GM19468 (cell line): ENCODE measurements around the gene RPL5.
"Not testable (repeated sequence)": the region's sequence is repeated elsewhere in the genome, so short reads cannot be mapped to it uniquely, and the experiment has no call there.

ENCODE experiments used
- ATAC-seq: cut with Tn5 transposase; IDR thresholded peaks from one replicate; pipeline ENCODE4 v1.9.1; 2021; ENCODE audit warnings: mild to moderate bottlenecking, moderate library complexity, moderate number of reproducible peaks; ENCODE audit not compliant: unreplicated experiment; ENCODE audit errors: extremely low read depth

RPL5 gene

DNA sequence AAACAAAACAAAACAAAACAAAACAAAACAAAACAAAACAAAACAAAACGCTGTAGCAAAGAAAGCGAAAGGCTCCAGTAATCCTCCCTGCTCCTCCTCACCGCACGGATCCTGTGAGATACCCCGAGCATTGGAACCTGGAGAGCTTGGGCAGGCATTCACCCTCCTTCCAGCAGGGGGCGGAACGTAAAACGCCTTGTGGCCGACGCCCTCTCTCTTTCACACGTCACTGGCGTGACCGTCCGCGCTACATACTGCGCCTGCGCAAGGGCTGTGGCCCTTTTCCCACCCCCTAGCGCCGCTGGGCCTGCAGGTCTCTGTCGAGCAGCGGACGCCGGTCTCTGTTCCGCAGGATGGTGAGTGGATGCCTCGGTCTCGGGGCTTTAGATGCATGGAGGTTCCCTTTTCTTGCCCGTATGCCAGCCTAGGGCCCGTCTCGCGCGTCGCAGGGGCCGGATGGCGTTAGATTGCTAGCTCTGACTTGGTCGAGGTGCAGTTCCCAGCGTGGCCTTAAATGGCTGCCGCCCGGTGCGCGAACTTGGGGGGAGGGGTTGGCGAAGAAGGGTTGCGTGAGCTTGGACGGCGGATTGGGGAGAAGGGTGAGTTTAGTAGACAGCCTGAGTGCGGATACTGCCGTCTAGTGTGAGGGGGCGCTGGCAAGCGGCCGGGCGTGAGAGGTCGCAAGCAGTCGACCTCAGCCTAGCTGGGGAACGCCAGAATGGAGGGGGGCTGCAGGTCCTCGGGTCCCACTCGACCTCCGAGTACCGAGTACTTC, at the start of gene RPL5:
Gene RPL5 (plus strand): TSS at position 279 of the 775 bp plus-strand sequence. CDS start 75 bp downstream, at position 354.
- ATAC-seq: peak; percentile 92

- not testable (repeated sequence) for ATAC-seq
Measured at GRCh38 chr1:92783550-92783949, 48.3 kb upstream of the RPL5 start.

- ATAC-seq: no peak
Measured at GRCh38 chr1:92784021-92784638, 47.7 kb upstream of the RPL5 start.

GRCh38 chr1:92784639-92785500, 47.0 kb upstream of the RPL5 start, which contains the start of gene EVI5:
EVI5 (minus strand) TSS chr1:92785108; CDS start chr1:92736546, 48,562 bp downstream.
- ATAC-seq: peak; percentile 89

DNA sequence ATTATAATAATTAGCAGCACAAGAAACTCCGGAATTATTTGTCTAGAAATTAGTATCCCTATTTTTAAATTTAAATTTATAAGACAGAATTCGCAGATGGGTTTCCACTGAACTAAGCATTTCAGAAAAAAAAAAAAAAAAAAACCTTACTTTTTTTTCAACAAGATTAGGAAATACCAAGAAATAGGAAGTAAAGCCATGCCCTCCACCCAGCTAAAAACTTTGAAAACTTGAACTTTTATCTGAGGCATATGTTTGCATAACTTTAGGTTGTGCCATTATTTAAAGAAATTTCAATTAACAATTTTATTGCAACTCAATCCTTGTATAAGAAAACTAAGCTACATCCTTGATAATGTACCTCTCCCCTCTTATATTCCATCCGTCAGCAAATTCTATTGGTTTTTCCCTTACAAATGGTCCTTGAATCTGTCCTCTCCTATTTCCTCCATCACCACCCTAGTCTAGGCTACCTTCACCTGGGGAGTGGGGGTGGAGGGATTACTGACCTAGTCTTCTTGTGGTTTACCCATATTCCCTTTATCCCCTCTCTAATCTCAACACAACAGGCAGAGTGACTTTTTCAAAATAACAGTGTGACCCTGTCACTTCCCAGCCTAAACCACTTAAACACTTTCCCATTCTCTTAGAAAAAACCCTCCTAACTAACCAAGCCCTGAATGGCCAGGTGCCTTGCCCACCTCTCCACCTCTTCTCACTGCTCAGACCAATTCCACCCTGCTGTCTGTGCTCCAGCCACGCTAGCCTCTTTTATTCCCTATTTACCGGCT, 45.5 kb upstream of the RPL5 start:
- no peak for ATAC-seq

DNA sequence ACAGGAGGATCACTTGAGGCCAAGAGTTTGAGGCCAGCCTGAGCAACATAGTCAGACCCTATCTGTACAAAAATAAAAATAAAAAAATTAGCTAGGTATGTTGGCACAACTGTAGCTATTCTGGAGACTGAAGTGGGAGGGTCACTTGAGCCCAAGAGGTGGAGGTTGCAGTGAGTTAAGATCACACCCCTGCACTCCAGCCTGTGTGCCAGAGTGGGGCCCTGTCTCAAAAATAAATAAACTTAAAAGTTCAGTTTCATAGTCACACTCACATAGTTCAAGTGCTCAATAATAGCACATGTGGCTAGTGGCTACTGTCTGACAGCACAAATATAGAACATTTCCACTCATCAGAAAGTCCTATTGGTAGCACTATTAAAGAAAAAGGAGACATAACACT, 41.8 kb upstream of the RPL5 start:
- no peak for ATAC-seq

- ATAC-seq: no peak
Measured at GRCh38 chr1:92790867-92791266, 41.0 kb upstream of the RPL5 start.

GRCh38 chr1:92791487-92792066, 40.3 kb upstream of the RPL5 start:
- ATAC-seq: no peak

- no peak for ATAC-seq
Measured at GRCh38 chr1:92792340-92792782, 39.5 kb upstream of the RPL5 start.

DNA sequence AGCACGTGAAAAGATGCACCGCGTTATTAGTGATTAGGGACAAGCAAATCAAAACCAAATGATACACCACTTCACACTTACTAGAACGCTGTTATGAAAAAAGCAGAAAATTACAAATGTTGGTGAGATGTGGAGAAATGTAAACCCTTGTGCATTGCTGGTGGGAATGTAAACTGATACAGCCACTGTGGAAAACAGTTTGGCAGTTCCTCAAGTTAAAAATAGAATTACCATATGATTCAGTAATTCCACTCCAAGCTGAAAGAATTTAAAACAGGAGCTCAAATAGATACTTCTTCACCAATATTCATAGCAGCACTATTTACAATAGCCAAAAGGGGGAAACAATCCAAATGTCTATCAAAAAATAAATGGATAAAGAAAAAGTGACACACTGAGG, 36.7 kb upstream of the RPL5 start:
- no peak for ATAC-seq

GRCh38 chr1:92797297-92797696, 34.5 kb upstream of the RPL5 start:
- no peak for ATAC-seq

DNA sequence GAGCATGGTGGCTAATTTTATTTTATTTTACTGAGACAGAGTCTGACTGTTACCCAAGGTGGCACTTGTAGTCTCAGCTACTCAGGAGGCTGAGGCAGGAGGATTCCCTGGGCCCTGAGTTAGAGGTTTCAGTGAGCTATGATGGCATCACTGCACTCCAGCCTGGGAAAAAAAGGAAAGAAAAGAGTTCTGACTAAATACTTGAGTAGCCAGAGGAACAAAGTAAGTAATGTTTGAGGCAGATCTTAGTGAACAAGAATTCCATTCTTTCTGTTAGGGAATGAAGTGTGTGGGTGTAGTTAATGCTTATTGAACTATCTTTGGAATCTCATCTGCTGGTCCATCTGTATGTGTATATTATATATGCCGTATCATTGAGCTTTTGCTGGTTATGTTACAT, 33.9 kb upstream of the RPL5 start:
- ATAC-seq: no peak

- no peak for ATAC-seq
Measured at GRCh38 chr1:92803140-92803887, 28.5 kb upstream of the RPL5 start.

GRCh38 chr1:92804721-92805201, 27.1 kb upstream of the RPL5 start:
- peak; percentile 25 for ATAC-seq

- no peak for ATAC-seq
Measured at GRCh38 chr1:92805216-92805615, 26.6 kb upstream of the RPL5 start.

DNA sequence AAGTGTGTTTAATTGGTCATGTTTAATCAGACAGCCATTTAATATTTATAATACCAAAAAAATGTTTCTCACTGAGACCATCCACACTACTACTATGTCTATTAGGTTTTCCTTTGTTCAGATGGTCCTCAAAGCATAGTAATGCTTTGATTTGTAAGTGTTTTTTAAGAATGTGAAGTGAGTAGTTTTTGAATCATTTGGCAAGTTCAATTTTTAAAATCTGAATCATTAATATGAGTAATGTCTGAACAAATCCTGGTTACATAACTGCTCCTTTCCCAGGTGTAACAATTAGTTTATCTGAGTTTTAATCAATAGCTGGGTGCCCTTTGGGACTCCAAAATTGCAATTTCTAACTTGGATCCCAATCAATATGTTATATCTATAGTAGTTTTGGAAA, 23.5 kb upstream of the RPL5 start:
- ATAC-seq: no peak

DNA sequence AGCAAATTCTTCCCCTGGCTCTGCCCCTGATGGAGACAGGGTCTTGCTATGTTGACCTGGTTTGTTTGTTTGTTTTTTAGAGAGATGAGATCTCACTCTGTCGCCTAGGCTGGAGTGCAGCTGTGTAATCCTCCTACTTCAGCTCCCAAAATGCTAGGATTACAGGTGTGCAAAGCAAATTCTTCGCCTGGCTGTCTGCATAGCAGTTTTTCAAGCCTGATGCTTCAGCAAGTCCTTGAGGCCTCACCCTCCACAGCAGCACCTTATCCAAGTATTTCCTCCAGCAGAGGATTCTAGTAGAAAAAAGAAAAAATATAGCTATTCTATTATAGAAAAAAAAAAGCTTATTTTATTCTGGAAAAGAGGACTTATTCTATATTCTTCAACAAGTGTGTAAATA, 15.1 kb upstream of the RPL5 start:
- ATAC-seq: no peak

- no peak for ATAC-seq
Measured at GRCh38 chr1:92817137-92817697, 14.6 kb upstream of the RPL5 start.
